NCI-H345 treated with DMSO at 0.1 percent for 48 hours (cell line): ENCODE measurements around the gene RABL3.
"Not testable (repeated sequence)": the region's sequence is repeated elsewhere in the genome, so short reads cannot be mapped to it uniquely, and the experiment has no call there.

Experiments
- DNase-seq: peaks from one replicate; lab custom pipeline; 2025; ENCODE audit not compliant: unreplicated experiment; lab: John Stamatoyannopoulos, UW

Gene RABL3

DNA sequence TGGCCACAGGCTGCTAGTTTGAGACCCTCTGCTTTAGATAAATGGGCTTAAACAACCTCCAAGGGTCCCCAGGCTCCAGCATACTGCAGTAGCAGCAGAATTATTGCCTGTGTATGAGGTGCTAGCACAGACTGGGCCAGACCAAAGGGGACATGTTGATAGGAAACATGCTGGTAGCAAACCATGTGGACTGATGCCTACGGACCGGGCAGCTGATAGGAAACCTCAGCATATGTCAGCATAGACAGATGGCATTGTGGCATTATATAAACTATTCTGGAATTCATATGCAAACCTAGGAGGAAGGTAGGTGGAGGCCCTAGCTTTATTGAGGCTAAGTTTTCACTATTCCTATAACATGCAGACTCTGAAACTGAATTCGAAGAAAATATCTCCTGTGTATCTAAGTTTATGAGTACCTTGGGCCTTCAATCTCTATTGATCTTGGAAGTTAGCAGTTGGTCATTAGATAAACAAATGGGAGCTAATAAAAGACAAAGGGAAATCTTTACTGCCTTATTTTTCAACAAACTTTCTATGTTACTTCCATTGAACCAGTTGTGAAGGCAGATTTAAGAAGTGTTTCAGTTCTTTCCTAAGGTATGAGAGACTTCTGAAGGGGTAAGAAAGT is 58.5 kb downstream of the RABL3 start:
- DNase-seq = no peak

DNA sequence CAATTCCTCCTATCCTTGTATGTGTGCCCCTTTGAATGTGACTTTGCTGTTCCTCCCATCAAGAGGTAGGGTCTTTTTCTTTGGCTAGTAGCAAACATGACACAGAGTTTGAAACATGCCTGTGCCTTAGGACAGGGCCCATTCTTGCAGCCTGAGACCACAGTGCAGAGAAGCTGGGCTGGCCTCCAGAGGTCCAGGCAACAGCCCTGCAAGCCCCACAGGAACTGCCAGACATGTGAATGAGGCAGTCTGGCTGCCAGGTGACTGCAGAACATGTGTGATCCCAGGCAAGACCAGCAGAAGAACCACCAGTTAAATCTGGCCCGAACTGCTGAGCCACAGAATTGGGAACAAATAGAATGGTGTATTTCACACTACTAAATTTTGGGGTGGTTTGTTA is 59.1 kb downstream of the RABL3 start:
- no peak for DNase-seq

DNA sequence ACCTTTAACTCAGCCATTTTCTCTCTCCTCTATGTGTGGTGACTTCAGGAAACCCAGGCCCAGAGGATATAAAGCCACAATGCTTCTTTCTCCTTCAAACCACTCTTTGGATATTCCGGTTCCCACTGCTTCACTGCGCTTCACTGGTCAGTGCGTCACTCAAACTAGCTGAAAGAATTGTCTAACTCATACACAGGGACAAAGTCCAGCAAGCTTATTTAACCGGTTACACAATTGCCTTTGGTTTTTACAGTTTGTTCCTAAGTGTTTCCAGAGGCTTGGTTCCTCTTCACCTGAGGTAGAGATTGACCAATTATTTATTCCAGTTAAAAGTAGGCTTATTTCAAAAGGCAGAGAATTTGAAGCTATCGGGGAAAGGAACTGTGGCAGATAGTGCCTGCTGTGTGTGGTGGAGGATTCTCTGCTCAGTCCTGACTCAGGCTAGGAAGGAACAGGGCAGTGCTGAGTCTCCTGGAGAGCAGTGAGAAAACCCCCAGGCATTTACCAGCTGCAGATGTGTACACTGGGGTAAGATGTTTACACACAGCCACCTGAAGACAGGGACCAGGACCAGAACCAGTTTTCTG is 60.1 kb downstream of the RABL3 start, which contains the start of gene HGD:
Gene HGD, minus strand, starts transcription at position 145 of the 587 bp plus-strand sequence. Its CDS starts 128 bp downstream, at position 17.
- no peak for DNase-seq

DNA sequence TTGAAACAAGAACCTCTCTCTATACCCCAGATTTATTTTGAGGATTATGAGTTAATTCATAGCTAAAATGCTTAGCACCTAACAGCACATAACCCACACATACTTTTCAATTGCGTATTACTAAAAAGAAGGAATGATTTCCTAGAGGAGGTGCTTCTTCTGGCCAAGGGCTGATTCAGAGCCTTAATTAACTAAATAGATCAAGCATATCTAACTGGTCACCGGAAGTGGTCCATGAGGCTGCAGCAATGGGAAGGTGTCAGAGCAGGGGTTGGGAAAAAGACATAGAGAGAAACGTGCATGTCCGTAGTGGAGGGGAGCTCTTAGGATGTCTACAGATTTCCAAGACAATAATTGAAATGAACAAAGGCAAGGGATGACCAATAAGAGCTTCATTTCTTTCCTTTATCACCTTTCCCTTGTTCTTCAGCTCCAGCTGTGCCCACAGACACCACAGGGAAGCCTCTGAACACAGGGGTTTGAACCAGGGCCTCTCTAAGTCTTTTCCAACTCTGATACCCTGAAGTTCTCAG is 60.7 kb downstream of the RABL3 start:
- no peak for DNase-seq

DNA sequence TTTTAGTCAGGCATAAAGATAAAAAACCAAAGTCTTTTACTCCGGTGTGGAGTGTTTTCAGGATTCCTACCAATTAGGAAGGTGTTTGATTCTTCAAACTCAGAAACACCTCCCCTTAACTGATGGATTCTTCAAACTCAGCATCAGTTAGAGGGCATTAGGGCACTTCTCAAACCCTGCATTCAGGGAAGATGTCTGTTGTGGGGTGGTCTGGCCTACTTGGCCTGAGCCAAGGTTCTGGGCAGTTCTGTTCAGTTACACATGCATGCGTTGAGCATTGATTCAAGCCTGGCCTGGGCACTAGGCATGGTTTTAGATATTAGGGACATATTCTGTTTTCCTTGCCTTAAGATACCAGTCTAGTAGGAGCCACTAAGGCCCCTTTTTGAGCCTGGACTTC is 61.3 kb downstream of the RABL3 start:
- DNase-seq = no peak

DNA sequence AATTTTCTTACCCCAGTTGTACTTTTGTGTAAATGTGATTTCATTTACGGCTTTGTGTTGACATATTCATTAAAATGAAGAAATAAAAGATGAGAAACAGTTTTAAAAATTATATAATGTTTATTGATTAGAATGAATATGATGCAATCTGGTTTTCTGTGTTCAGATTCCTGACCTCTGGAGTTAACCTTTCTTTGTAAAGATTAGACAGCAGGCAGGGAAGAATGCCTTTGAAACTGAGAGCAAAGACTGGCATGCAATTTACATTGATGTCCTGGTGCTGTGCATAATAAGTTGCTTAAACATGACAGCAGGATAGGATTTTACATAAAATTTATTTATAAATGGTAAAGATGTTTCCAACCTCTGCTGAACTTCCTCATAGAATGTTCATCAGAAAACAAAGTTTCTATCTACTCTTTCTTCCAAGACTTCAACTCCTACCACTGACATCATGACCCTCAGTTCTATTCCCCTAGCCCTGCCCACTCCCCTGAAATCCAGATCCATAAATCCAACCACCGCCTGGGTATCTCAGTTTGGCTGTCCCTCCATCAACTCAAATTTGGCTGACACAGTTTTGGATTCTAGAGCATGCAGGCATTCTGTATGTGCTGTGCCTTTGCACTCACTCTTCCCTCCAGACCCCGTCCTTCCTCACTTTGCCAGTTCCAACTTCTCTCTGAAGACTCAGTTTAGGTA is 62.0 kb downstream of the RABL3 start:
- DNase-seq = no peak

DNA sequence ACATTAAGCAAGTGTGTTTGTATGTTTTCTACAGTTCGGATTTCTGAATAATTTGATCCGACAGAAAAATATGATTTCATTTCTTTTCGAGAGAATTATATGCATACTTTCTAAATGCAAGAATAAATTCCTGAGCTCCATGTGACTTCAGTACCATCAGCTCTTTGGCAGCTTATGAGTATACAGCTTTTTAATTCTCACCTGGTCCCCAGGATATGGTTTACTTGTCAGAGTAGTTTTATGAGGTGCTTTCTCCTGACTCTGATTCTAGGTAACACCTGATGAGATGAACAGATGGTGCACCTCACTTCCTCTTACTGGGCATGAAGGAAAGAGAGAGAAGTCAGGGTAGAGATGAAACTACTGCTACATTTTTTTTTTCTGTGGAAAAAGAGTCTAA is 63.3 kb downstream of the RABL3 start:
- DNase-seq = no peak

DNA sequence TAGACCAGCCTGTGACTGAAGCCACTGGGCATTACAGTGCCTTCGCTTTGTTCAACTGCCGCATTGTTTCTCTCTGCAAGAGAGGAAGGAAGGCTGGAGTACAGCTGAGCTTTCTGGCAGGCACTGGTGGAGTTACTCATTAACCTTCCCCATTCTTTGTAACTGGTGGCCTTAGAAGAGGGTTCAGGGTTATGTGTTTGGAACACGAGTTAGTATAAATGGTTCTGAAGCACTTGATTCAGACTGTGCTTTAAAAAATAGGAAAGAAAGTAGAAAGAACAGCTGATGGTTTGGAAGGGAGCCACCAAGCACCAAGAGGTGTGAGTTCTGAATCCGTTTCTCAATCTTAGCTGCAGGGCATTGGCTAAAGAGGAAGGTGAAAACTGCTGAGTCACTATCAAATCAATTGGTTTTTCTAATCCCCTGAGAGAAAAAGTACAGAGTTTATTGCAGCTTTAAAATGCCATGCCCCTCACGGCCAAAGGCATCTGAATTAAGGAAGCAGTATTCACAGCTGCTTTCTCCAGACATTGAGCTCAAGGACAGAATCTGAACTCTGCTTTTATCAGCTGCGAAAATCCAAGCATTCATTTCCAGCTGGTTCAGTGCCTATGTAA is 63.9 kb downstream of the RABL3 start:
- DNase-seq = no peak

DNA sequence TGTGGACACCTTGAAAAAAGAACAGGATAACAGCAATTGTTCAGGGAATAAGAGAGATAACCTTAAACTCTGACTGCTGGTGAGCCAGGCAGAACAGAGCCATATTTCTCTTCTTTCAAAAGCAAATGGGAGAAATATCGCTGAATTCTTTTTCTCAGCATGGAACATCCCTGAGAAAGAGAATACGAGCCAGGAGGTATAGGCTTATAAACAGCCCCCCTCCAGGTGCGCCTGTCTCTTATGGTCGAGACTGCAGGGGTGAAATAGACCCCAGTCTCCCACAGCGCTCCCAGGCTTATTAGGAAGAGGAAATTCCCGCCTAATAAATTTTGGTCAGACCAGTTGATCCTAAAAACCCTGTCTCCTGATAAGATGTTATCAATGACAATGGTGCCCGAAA is 65.1 kb downstream of the RABL3 start:
- DNase-seq = not testable (repeated sequence)

- no peak for DNase-seq
Observed at GRCh38 chr3:120673116-120673515, 69.2 kb downstream of the RABL3 start.

GRCh38 chr3:120670576-120670975 is 71.7 kb downstream of the RABL3 start:
- DNase-seq = no peak

DNA sequence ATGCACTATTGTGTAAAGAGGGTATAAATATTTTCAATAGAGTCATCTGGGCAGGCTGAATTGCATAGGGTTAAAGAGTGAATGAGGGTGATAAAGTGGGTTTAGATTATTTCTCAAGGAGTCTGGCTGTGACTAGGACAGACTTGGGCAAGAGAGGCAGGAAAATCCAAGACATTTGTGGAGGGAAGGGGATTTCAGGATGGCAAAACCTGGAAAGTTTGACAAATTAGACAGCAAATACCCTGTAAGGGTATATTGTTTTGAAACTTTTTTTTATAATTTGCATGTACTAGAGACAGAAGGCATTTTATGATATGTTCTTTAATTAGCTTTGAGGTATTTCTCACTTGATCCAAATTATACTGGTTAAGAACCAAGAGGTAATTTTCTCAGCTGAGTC is 77.4 kb downstream of the RABL3 start:
- no peak for DNase-seq

GRCh38 chr3:120661945-120662344 is 80.4 kb downstream of the RABL3 start:
- no peak for DNase-seq

DNA sequence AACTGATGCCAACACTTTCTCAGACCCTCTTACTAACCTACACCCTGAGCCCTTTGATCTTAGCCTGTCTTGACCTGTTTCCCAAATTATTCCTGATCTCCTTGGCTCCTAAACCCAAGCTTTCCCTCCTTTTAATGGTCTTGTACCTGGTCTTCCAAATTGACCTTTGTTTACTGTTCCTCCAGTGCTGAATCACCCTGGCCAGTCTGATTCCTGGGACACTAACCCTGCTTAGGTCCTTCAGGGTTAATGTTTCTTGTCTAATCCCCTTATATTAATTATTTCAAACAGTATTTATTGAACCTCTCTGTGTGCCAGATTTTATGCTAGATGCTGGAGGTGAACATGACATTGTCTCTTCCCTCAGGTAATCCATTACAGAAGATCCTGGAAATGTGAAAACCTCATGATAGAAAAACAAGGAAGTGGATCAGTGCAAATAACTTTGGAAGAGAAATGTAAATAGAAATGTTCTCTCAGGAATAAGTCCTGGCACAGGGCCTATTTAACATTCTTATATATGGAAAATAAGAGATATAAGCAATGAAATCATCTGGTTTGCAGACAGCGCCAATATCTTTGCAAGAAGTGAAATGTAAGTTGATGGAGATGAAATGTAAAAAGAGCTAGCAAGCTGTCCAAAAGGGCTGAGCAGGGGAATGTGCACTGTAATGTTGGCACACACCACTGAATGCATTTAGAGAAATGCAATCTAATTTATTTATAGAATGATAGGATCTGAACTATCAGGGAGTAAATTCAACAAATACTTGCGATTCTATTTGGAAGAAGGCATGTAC is 81.0 kb downstream of the RABL3 start:
- DNase-seq = no peak

GRCh38 chr3:120659834-120660233 is 82.5 kb downstream of the RABL3 start:
- DNase-seq = no peak

- no peak for DNase-seq
Observed at GRCh38 chr3:120659285-120659684, 83.0 kb downstream of the RABL3 start.

DNA sequence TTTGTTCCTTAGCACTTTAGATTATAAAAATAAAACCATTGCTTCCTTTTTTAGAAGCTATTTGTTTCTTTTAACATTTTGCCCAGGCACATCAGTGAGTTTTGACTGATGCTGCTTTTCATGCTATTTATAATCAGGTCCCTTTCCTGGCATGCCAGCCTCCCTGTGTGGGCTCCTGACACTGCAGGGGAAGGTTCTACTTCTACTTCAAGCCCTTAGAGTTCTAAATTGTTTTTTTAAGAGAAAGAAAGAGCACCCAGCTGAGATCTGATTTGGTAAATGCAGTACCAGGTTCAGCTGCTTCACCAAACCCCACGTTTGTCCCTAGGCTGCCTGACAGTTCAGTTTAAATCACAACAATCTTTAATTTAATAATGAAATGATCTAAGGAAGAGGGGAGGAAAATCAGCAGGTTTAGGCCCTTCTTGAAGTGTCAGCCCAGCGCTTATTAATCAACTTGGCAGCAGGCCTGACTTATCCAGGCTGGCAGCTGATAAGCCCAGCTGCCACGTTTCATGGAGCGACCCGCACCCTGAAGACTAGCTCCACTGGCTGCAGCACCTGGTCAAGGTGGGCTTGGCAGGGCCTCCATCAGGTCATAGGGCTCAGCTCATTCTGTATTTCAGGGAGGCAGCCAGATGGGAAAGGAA is 89.3 kb downstream of the RABL3 start:
- DNase-seq = no peak

GRCh38 chr3:120652281-120652680 is 90.0 kb downstream of the RABL3 start:
- DNase-seq = no peak

- no peak for DNase-seq
Observed at GRCh38 chr3:120650311-120650710, 92.0 kb downstream of the RABL3 start.

GRCh38 chr3:120649830-120650233 is 92.5 kb downstream of the RABL3 start:
- DNase-seq = no peak
